SU-DHL-6 (cell line): ENCODE data around the gene TLK2.

Source experiments
- H2AFZ ChIP-seq: fragments of 200-600 bp; sonication (generic); 2 replicates; pipeline ENCODE4 v1.6.1; 2014; ENCODE audit warnings: low read depth, mild to moderate bottlenecking, moderate library complexity, mixed read lengths, antibody characterized with exemption, low read length; ENCODE audit not compliant: severe bottlenecking
- H3F3A ChIP-seq: fragments of 200-600 bp; shearing (Covaris generic); 2 replicates; pipeline ENCODE4 v1.6.0; 2016; ENCODE audit warnings: antibody characterized with exemption, mild to moderate bottlenecking; ENCODE audit not compliant: insufficient read depth
- H3K27ac ChIP-seq: fragments of 200-600 bp; sonication (generic); 2 replicates; pipeline ENCODE4 v1.5.1; 2016; ENCODE audit warnings: low read depth, mild to moderate bottlenecking, low read length, moderate library complexity, mixed read lengths
- H3K27me3 ChIP-seq: fragments of 200-600 bp; sonication (generic), shearing (Covaris generic); 2 replicates; pipeline ENCODE4 v1.6.0; 2014; ENCODE audit warnings: mild to moderate bottlenecking, low read length
- H3K36me3 ChIP-seq: fragments of 200-600 bp; sonication (generic); 2 replicates; pipeline ENCODE4 v1.6.1; 2014; ENCODE audit warnings: mild to moderate bottlenecking, low read length, mixed read lengths
- H3K4me2 ChIP-seq: fragments of 300-600, 200-600 bp; shearing (Covaris generic), sonication (generic); 2 replicates; pipeline ENCODE4 v1.6.0; 2014; ENCODE audit warnings: low read length, low read depth, mild to moderate bottlenecking; ENCODE audit not compliant: poor library complexity, severe bottlenecking
- H3K4me3 ChIP-seq: fragments of 200-600 bp; sonication (generic); 2 replicates; pipeline ENCODE4 v1.5.1; 2014; ENCODE audit warnings: antibody characterized with exemption, low read length, mild to moderate bottlenecking, mixed read lengths; ENCODE audit not compliant: insufficient read depth, poor library complexity, severe bottlenecking
- H3K79me2 ChIP-seq: fragments of 200-600 bp; sonication (generic); 2 replicates; pipeline ENCODE4 v1.6.1; 2014; ENCODE audit warnings: mild to moderate bottlenecking, low read length, moderate library complexity; ENCODE audit not compliant: insufficient read depth
- H3K9ac ChIP-seq: fragments of 200-600 bp; sonication (generic); 2 replicates; pipeline ENCODE4 v1.7.0; 2014; ENCODE audit warnings: mild to moderate bottlenecking, low read length
- H3K9me2 ChIP-seq: fragments of 200-600 bp; sonication (generic); replicated peaks from 2 replicates; pipeline ENCODE4 v1.6.1; 2014; ENCODE audit warnings: low read length; ENCODE audit not compliant: insufficient read depth
- H3K9me3 ChIP-seq: fragments of 200-600 bp; sonication (generic); 2 replicates; pipeline ENCODE4 v1.6.1; 2014; ENCODE audit warnings: low read length, mixed read lengths; ENCODE audit not compliant: insufficient read depth
- H4K20me1 ChIP-seq: fragments of 200-600 bp; sonication (generic); 2 replicates; pipeline ENCODE4 v1.6.1; 2014; ENCODE audit warnings: low read depth, mild to moderate bottlenecking, antibody characterized with exemption, low read length, moderate library complexity, mixed read lengths
- CTCF ChIP-seq: fragments of 200-600 bp; sonication (generic); IDR thresholded peaks from one replicate; pipeline ENCODE4 v1.5.1; 2017; ENCODE audit warnings: antibody characterized with exemption, mild to moderate bottlenecking, low read length, moderate library complexity; ENCODE audit not compliant: insufficient read depth, poor library complexity, severe bottlenecking
- EZH2phosphoT487 ChIP-seq: fragments of 200-600 bp; sonication (generic), shearing (Covaris generic); conservative IDR thresholded peaks from 2 replicates; pipeline ENCODE4 v1.6.1; 2018; ENCODE audit warnings: mild to moderate bottlenecking, antibody characterized with exemption, low read length, moderate library complexity, mixed read lengths

Gene TLK2

GRCh38 chr17:62562656-62563055 lies 84.0 kb downstream of the TLK2 start:
- TF ChIP-seq CTCF (no peak), EZH2phosphoT487 (no peak)
- H3K9me2 ChIP-seq, result no peaks in the 10 kb centered on the region
- no peaks in the 10 kb centered on the region for H3K79me2 ChIP-seq
- H2AFZ ChIP-seq, result no peak overlapping the region
- H3K9ac ChIP-seq, result no peak overlapping the region
- H3F3A ChIP-seq, result no peaks in the 10 kb centered on the region; the same call in 1 of the 2 replicates
- H3K27me3 ChIP-seq, result no peaks in the 10 kb centered on the region
- no peak overlapping the region for H3K4me2 ChIP-seq
- no peaks in the 10 kb centered on the region for H3K9me3 ChIP-seq
- H4K20me1 ChIP-seq, result no peaks in the 10 kb centered on the region
- H3K27ac ChIP-seq, result no peak overlapping the region
- no peak overlapping the region for H3K4me3 ChIP-seq
- H3K36me3 ChIP-seq, result peaks cover 31% of the 10 kb centered on the region; the same call in 1 of the 2 replicates

- H3K9ac ChIP-seq, result no peak overlapping the region
- no peaks in the 10 kb centered on the region for H3K9me2 ChIP-seq
- H3K27me3 ChIP-seq, result no peaks in the 10 kb centered on the region
- H3K79me2 ChIP-seq, result no peaks in the 10 kb centered on the region
- H3F3A ChIP-seq, result no peaks in the 10 kb centered on the region
- TF ChIP-seq EZH2phosphoT487 (no peak), CTCF (no peak)
- H3K4me2 ChIP-seq, result no peak overlapping the region
- no peak overlapping the region for H3K4me3 ChIP-seq
- no peaks in the 10 kb centered on the region for H4K20me1 ChIP-seq
- H2AFZ ChIP-seq, result no peak overlapping the region
- peaks cover 28% of the 10 kb centered on the region; the same call in 1 of the 2 replicates for H3K36me3 ChIP-seq
- H3K27ac ChIP-seq, result no peak overlapping the region
- H3K9me3 ChIP-seq, result no peaks in the 10 kb centered on the region
Observed at GRCh38 chr17:62565817-62566216, 87.2 kb downstream of the TLK2 start.

DNA sequence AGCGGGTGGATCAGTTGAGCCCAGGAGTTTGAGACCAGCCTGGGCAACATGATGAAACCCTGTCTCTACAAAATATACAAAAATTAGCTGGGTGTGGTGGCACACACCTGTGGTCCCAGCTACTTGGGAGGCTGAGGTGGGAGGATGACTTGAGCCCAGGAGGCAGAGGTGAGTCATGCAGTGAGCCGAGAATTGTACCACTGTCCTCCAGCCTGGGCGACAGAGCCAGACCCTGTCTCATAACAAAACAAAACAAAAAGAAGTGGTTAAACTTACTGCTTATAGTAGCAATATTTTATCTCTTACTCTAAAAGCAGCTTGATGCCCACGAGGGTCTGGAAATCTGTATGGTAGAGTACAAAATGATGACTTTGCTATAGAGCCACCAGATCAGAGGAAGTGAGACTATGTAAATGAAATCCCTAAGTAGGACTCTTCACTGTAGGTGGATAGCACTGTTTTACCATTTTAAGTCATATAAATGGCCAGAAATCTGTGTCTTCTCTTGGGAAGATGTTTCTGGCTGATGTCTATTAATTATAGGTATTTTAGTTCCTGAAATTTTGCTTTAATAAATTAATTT lies 88.5 kb downstream of the TLK2 start:
- no peaks in the 10 kb centered on the region for H3K9me2 ChIP-seq
- H3K79me2 ChIP-seq, result no peaks in the 10 kb centered on the region
- no peak overlapping the region for H3K27ac ChIP-seq
- TF ChIP-seq CTCF (no peak), EZH2phosphoT487 (no peak)
- H3K4me2 ChIP-seq, result no peak overlapping the region
- no peak overlapping the region for H3K4me3 ChIP-seq
- no peaks in the 10 kb centered on the region for H3F3A ChIP-seq
- no peaks in the 10 kb centered on the region for H3K27me3 ChIP-seq
- H2AFZ ChIP-seq, result no peak overlapping the region
- no peaks in the 10 kb centered on the region for H3K9me3 ChIP-seq
- H3K36me3 ChIP-seq, result peaks cover 22% of the 10 kb centered on the region; the same call in 1 of the 2 replicates
- H4K20me1 ChIP-seq, result no peaks in the 10 kb centered on the region
- no peak overlapping the region for H3K9ac ChIP-seq
